Activated T-helper 17 cell treated with anti-CD3 and anti-CD28 coated beads, Interleukin-2, amount 50 U/mL, for 72 hours (primary cell): ENCODE results near the gene CTCFL. TPM values are rescaled to one million over a fixed set of nuclear protein-coding genes. Genes with fewer than 3 reads are reported as not detected.

ENCODE experiments used
- ATAC-seq: fragments of 150-1000 bp; cut with Tn5 transposase; replicated peaks from 2 replicates; pipeline ENCODE4 v1.10.0; 2021; ENCODE audit warnings: mild to moderate bottlenecking, moderate library complexity
- H3K27ac Mint-ChIP-seq: one replicate; pipeline ENCODE4 v1.8.0; 2022; ENCODE audit warnings: mixed read lengths
- H3K27me3 Mint-ChIP-seq: one replicate; pipeline ENCODE4 v1.8.0; 2022; ENCODE audit warnings: mixed read lengths
- H3K36me3 Mint-ChIP-seq: one replicate; pipeline ENCODE4 v1.8.0; 2022; ENCODE audit warnings: low read depth, mild to moderate bottlenecking, mixed read lengths
- H3K4me1 Mint-ChIP-seq: one replicate; pipeline ENCODE4 v1.8.0; 2022; ENCODE audit warnings: mixed read lengths
- H3K4me3 Mint-ChIP-seq: one replicate; pipeline ENCODE4 v1.8.0; 2022; ENCODE audit warnings: mild to moderate bottlenecking, mixed read lengths
- H3K9me3 Mint-ChIP-seq: one replicate; pipeline ENCODE4 v1.8.0; 2022; ENCODE audit warnings: mixed read lengths
- total RNA-seq, 2 donors: library from RNA; stranded (reverse); gene quantifications; one replicate each; pipeline ENCODE4 v1.2.3, GENCODE V29; 2022

CTCFL gene
- total RNA-seq: not detected

- ATAC-seq: no peak
- Mint-ChIP-seq H3K9me3 (no peaks in the 10 kb centered on the region), H3K4me1 (peaks cover 9% of the 10 kb centered on the region), H3K36me3 (no peaks in the 10 kb centered on the region), H3K27me3 (peaks cover 2% of the 10 kb centered on the region), H3K4me3 (no peak within 1 kb of the TSS), H3K27ac (no peak within 1 kb of the TSS)
Observed at GRCh38 chr20:57524511-57525176, at the start of gene CTCFL. CTCFL (minus strand) TSS chr20:57525140; CDS start chr20:57524205, 935 bp downstream.

GRCh38 chr20:57573894-57574293 lies 49.0 kb upstream of the CTCFL start:
- H3K9me3 Mint-ChIP-seq: no peaks in the 10 kb centered on the region
- no peak overlapping the region for H3K4me3 Mint-ChIP-seq
- peaks cover 21% of the 10 kb centered on the region for H3K27me3 Mint-ChIP-seq
- ATAC-seq: no peak
- no peaks in the 10 kb centered on the region for H3K4me1 Mint-ChIP-seq
- H3K27ac Mint-ChIP-seq: no peak overlapping the region
- no peaks in the 10 kb centered on the region for H3K36me3 Mint-ChIP-seq

- Mint-ChIP-seq H3K27me3 (peaks cover 24% of the 10 kb centered on the region), H3K4me3 (no peak overlapping the region), H3K36me3 (no peaks in the 10 kb centered on the region), H3K9me3 (no peaks in the 10 kb centered on the region), H3K27ac (no peak overlapping the region), H3K4me1 (no peaks in the 10 kb centered on the region)
- ATAC-seq: no peak
Observed at GRCh38 chr20:57573242-57573641, 48.3 kb upstream of the CTCFL start.

- no peaks in the 10 kb centered on the region for H3K36me3 Mint-ChIP-seq
- ATAC-seq: no peak
- no peaks in the 10 kb centered on the region for H3K4me1 Mint-ChIP-seq
- H3K27me3 Mint-ChIP-seq: peaks cover 32% of the 10 kb centered on the region
- no peak overlapping the region for H3K4me3 Mint-ChIP-seq
- H3K27ac Mint-ChIP-seq: no peak overlapping the region
- no peaks in the 10 kb centered on the region for H3K9me3 Mint-ChIP-seq
Observed at GRCh38 chr20:57571782-57572416, 47.0 kb upstream of the CTCFL start.

GRCh38 chr20:57570920-57571319 lies 46.0 kb upstream of the CTCFL start:
- H3K27me3 Mint-ChIP-seq: peaks cover 32% of the 10 kb centered on the region
- H3K9me3 Mint-ChIP-seq: no peaks in the 10 kb centered on the region
- no peaks in the 10 kb centered on the region for H3K36me3 Mint-ChIP-seq
- H3K4me1 Mint-ChIP-seq: no peaks in the 10 kb centered on the region
- no peak overlapping the region for H3K27ac Mint-ChIP-seq
- ATAC-seq: no peak
- no peak overlapping the region for H3K4me3 Mint-ChIP-seq

- Mint-ChIP-seq H3K4me1 (no peaks in the 10 kb centered on the region), H3K27ac (no peak overlapping the region), H3K9me3 (no peaks in the 10 kb centered on the region), H3K4me3 (no peak overlapping the region), H3K27me3 (peaks cover 38% of the 10 kb centered on the region), H3K36me3 (no peaks in the 10 kb centered on the region)
- ATAC-seq: no peak
Observed at GRCh38 chr20:57570145-57570850, 45.4 kb upstream of the CTCFL start.

GRCh38 chr20:57568960-57569359 lies 44.0 kb upstream of the CTCFL start:
- H3K9me3 Mint-ChIP-seq: no peaks in the 10 kb centered on the region
- H3K4me1 Mint-ChIP-seq: no peaks in the 10 kb centered on the region
- H3K4me3 Mint-ChIP-seq: no peak overlapping the region
- H3K36me3 Mint-ChIP-seq: no peaks in the 10 kb centered on the region
- H3K27ac Mint-ChIP-seq: no peak overlapping the region
- H3K27me3 Mint-ChIP-seq: peaks cover 35% of the 10 kb centered on the region
- ATAC-seq: no peak

GRCh38 chr20:57568088-57568896 lies 43.4 kb upstream of the CTCFL start:
- Mint-ChIP-seq H3K27ac (no peak overlapping the region), H3K27me3 (peaks cover 35% of the 10 kb centered on the region), H3K4me3 (no peak overlapping the region), H3K36me3 (no peaks in the 10 kb centered on the region), H3K9me3 (no peaks in the 10 kb centered on the region), H3K4me1 (no peaks in the 10 kb centered on the region)
- no peak for ATAC-seq

GRCh38 chr20:57567471-57568079 lies 42.6 kb upstream of the CTCFL start:
- no peaks in the 10 kb centered on the region for H3K9me3 Mint-ChIP-seq
- no peak overlapping the region for H3K4me3 Mint-ChIP-seq
- ATAC-seq: no peak
- H3K27ac Mint-ChIP-seq: no peak overlapping the region
- H3K4me1 Mint-ChIP-seq: no peaks in the 10 kb centered on the region
- peaks cover 31% of the 10 kb centered on the region for H3K27me3 Mint-ChIP-seq
- H3K36me3 Mint-ChIP-seq: no peaks in the 10 kb centered on the region

GRCh38 chr20:57566803-57567459 lies 42.0 kb upstream of the CTCFL start:
- no peak overlapping the region for H3K4me3 Mint-ChIP-seq
- H3K27me3 Mint-ChIP-seq: peaks cover 32% of the 10 kb centered on the region
- ATAC-seq: no peak
- no peaks in the 10 kb centered on the region for H3K4me1 Mint-ChIP-seq
- no peaks in the 10 kb centered on the region for H3K9me3 Mint-ChIP-seq
- H3K27ac Mint-ChIP-seq: no peak overlapping the region
- H3K36me3 Mint-ChIP-seq: no peaks in the 10 kb centered on the region

- peaks cover 34% of the 10 kb centered on the region for H3K27me3 Mint-ChIP-seq
- ATAC-seq: no peak
Observed at GRCh38 chr20:57566399-57566798, 41.5 kb upstream of the CTCFL start.

GRCh38 chr20:57564951-57565642 lies 40.2 kb upstream of the CTCFL start:
- Mint-ChIP-seq H3K36me3 (no peaks in the 10 kb centered on the region), H3K27me3 (peaks cover 32% of the 10 kb centered on the region), H3K4me3 (no peak overlapping the region), H3K27ac (no peak overlapping the region), H3K4me1 (no peaks in the 10 kb centered on the region), H3K9me3 (no peaks in the 10 kb centered on the region)
- no peak for ATAC-seq

More at GRCh38 chr20:57566399-57566798, 41.5 kb upstream of the CTCFL start:
- Mint-ChIP-seq H3K36me3 (no peaks in the 10 kb centered on the region), H3K4me3 (no peak overlapping the region), H3K4me1 (no peaks in the 10 kb centered on the region), H3K9me3 (no peaks in the 10 kb centered on the region), H3K27ac (no peak overlapping the region)

- Mint-ChIP-seq H3K36me3 (no peaks in the 10 kb centered on the region), H3K27me3 (peaks cover 33% of the 10 kb centered on the region), H3K9me3 (no peaks in the 10 kb centered on the region), H3K27ac (no peak overlapping the region), H3K4me3 (no peak overlapping the region), H3K4me1 (no peaks in the 10 kb centered on the region)
- ATAC-seq: no peak
Observed at GRCh38 chr20:57564180-57564802, 39.4 kb upstream of the CTCFL start.
